CD4-positive, alpha-beta T cell treated with Interleukin-17A for 1 hour (primary cell): ENCODE data around the gene SCIN.
"Not testable (repeated sequence)": the region's sequence is repeated elsewhere in the genome, so short reads cannot be mapped to it uniquely, and the experiment has no call there.

ENCODE experiments used
- DNase-seq: peaks from one replicate; pipeline ENCODE4 v3.0.0-alpha.2; 2020

The SCIN gene

DNA sequence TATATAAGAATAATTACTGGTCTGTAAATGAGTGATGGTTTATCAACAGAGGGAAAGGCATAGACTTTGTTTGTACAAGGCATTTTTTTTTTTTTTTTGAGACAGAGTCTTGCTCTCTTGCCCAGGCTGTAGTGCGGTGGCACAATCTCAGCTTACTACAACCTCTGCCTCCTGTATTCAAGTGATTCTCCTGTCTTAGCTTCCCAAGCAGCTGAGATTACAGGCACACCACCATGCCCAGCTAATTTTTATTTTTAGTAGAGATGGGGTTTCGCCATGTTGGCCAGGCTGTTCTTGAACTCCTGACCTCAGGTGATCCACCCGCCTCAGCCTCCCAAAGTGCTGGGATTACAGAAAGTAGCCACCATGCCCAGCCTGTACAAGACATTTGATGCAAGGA, 120.9 kb downstream of the SCIN start:
- not testable (repeated sequence) for DNase-seq

DNA sequence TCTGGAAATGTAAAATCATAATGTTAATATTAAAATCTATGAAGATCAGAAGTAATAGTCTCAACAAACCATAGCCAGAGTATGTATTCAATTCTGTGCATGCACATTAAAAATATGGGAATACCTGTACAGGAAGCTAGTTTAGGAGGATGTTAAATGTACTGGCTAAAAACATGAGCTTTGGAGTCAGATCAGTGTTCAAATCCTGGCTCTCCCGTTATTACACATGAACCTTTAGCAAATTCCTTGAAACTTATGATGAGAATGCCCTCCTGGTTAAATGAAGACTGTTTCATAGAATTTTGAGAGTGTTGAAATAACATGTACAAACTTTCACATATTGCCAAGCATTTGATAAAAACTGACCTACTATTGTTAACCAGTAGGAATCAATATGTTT, 121.5 kb downstream of the SCIN start:
- DNase-seq, result no peak

DNA sequence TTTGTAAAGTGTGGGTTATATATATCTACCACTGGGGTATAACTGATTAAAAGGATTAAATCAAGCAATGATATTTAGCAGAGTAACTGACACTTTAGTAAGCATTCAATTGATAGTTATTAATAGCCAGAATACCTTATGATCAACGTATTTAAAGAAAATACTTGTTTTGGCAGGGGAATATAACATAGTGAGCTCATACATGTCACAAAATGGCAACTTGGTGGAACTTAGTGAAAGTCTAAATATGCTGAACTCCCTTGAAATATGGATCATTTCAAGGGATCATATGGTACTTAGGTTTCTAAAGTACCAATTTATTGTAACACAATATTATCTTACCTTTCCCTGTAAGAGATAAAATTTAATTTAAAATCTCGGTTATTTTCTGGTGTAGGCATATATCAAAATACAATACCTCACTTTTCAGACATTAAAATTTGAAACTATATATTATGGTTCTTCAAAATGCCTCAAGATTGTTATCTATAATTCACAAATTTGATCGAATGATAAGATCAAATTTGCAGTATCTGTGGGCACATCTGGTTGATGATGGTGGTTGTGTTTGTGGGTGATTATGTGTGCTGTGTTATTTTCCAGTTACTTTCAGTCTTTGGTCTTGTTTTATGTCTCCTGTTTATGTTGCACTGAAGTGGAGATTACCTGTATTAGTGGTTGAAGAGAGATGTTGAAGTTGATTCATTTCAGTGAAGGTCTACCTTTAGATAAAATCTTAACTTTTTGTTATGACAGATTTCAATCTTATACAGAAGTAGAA, 122.1 kb downstream of the SCIN start:
- peak; percentile 42 for DNase-seq

- no peak for DNase-seq
Measured at GRCh38 chr7:12694817-12695216, 124.3 kb downstream of the SCIN start.

GRCh38 chr7:12695965-12696364, 125.4 kb downstream of the SCIN start:
- DNase-seq, result no peak

DNA sequence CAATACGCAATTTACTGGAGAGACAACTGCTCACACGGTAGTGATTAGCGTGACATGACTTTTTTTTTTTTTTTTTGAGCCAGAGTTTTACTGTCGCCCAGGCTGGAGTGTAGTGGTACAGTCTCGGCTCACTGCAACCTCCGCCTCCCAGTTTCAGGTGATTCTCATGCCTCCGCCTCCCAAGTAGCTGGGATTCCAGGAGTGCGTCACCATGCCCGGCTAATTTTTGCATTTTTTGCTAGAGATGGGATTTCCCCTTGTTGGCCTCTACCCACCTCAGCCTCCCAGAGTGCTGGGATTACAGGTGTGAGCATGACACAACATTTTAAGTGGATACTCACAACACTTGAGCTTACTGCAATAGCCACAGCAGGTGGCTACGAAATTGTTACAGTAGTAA, 128.8 kb downstream of the SCIN start:
- no peak for DNase-seq

DNA sequence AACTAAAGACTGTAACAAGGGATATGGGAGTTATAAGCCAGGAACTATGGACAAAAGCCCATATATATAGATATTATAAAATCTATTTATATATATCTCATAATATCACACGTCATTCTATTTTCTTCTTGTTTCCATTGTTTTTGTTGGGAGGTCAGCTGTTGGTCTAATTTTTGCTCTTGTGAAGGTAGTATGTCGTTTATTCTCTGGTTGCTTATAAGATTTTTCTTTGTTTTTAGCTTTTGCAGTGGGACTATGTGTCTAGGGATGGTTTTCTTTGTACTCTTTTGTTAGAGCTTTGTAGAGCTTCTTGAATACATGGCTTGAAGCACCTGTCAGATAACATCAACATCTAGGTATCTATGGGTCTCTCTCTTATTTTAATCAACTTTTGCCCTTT, 130.9 kb downstream of the SCIN start:
- no peak for DNase-seq

DNA sequence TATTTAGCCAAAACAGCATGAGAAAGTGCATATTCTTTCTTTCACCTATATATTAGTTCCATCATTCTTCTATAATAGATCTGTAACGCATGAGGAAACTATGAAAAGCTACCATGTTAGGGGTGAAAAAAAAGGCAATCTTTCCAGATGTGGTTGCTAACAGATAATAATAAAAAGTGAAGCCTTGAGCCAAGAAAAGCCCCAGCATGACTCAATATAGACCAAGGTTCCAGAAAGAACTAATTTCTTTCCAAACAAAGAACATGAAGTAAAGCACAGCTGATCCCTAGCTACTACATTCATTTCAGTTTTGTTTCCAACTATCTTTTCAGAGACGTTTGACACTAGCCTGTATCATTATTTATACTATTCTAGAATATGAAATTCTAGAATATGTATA, 133.4 kb downstream of the SCIN start:
- no peak for DNase-seq

GRCh38 chr7:12705878-12706277, 135.4 kb downstream of the SCIN start:
- no peak for DNase-seq

- no peak for DNase-seq
Measured at GRCh38 chr7:12706900-12707536, 136.5 kb downstream of the SCIN start.

DNA sequence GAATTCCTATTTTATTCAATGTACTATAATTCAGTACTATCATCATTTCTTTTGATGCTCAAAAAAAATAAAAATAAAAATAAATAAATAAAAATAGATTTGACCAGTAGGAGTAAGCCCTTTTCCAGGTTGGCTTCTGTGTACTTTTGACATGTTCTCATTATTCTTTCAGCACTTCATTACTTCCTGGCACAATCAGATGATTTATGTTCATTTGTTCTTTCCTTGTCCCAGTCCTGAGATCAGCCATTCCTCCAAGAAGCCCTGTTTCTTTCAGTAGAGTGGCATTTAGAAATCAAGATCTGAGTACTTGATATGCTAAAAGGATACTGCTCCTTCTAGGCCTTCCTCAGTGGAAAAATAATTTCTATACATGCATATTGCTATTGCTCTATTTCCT, 137.8 kb downstream of the SCIN start:
- DNase-seq, result no peak
